Panc1 (cell line): ENCODE data around the gene MAPK4. TPM values are rescaled to one million over a fixed set of nuclear protein-coding genes. Genes with fewer than 3 reads are reported as not detected.

Experiments used
- ATAC-seq: fragments of 200-7000 bp; cut with Tn5 transposase; 2 replicates; pipeline ENCODE4 v1.9.1; 2020; ENCODE audit warnings: mild to moderate bottlenecking, moderate library complexity
- BruUV-seq: library from RNA; stranded (reverse); fragments of 400-500 nt; replicated peaks from 2 replicates; lab custom pipeline; 2021; lab: Mats Ljungman, UMichigan
- CTCF ChIA-PET: fragments of 300-600 bp; sonication (Branson Sonifier 250); formaldehyde crosslinking; loops from one replicate; lab custom pipeline; 2022; ENCODE audit warnings: antibody characterized with exemption; lab: Charles Lee
- POLR2A ChIA-PET: fragments of 300-600 bp; sonication (Branson Sonifier 250); formaldehyde crosslinking; loops from one replicate; lab custom pipeline; 2022; ENCODE audit warnings: antibody characterized with exemption; lab: Charles Lee
- DNase-seq: peaks from one replicate; pipeline ENCODE4 v3.0.0-alpha.2; 2010; ENCODE audit warnings: low read depth, low spot score
- H3K27ac ChIP-seq: 2 replicates; pipeline ENCODE4 v1.5.1; 2011; ENCODE audit warnings: mild to moderate bottlenecking, low read length, inconsistent platforms
- H3K27me3 ChIP-seq: fragments of 200-500 bp; sonication (Bioruptor generic); 2 replicates; pipeline ENCODE4 v1.6.0; 2014; ENCODE audit warnings: low read length, inconsistent platforms; ENCODE audit not compliant: control insufficient read depth, insufficient read depth
- H3K36me3 ChIP-seq: fragments of 200-500 bp; sonication (Bioruptor generic); 2 replicates; pipeline ENCODE4 v1.5.1; 2014; ENCODE audit warnings: inconsistent platforms, mild to moderate bottlenecking, low read length, moderate library complexity; ENCODE audit not compliant: control insufficient read depth, insufficient read depth
- H3K4me1 ChIP-seq: 2 replicates; pipeline ENCODE4 v1.5.1; 2011; ENCODE audit warnings: inconsistent platforms, mild to moderate bottlenecking, low read length, moderate library complexity; ENCODE audit not compliant: control insufficient read depth, insufficient read depth
- H3K4me3 ChIP-seq, 2 experiments: 2 replicates each; pipeline ENCODE4 v1.5.1; 2011 to 2012; ENCODE audit warnings: low read depth in 2 of 2, low read length in 2 of 2, mild to moderate bottlenecking in 2 of 2, inconsistent platforms in 1 of 2, moderate library complexity in 1 of 2
- H3K9me3 ChIP-seq: fragments of 200-500 bp; sonication (Bioruptor generic); 2 replicates; pipeline ENCODE4 v1.5.1; 2014; ENCODE audit warnings: low read depth, mild to moderate bottlenecking, inconsistent platforms, low read length, moderate library complexity; ENCODE audit not compliant: control insufficient read depth, insufficient read depth
- POLR2AphosphoS5 ChIP-seq: IDR thresholded peaks from 2 replicates; pipeline ENCODE4 v1.6.1; 2012; ENCODE audit warnings: mild to moderate bottlenecking, low read depth, low read length, moderate library complexity
- SIN3A ChIP-seq: IDR thresholded peaks from 2 replicates; pipeline ENCODE4 v1.6.1; 2012; ENCODE audit warnings: low read depth, mild to moderate bottlenecking, low read length, moderate library complexity, borderline replicate concordance; ENCODE audit not compliant: insufficient read depth
- TCF7L2 ChIP-seq: IDR thresholded peaks from 2 replicates; pipeline ENCODE4 v1.6.1; 2011; ENCODE audit warnings: mild to moderate bottlenecking, low read depth, low read length, inconsistent platforms
- in situ Hi-C: cut with HindIII; loops from 2 replicates; pipeline ENCODE4 v1.10.0; 2016; ENCODE audit warnings: low sequenced_read_pairs, low pct_unique_long_range_greater_than_20kb
- intact Hi-C: fragments of 100-400 bp; cut with micrococcal nuclease; formaldehyde crosslinking; loops from one replicate; pipeline ENCODE4 v1.10.0; 2022; ENCODE audit not compliant: unreplicated experiment
- total RNA-seq: library from RNA; stranded (reverse); gene quantifications from one replicate; pipeline ENCODE4 v1.2.1, GENCODE V29; 2021; ENCODE audit not compliant: unreplicated experiment
- TF ChIP-seq, protein P1 (sequence below), 2 experiments: IDR thresholded peaks; 2 replicates each; pipeline ENCODE4 v1.6.1; 2011 to 2012; ENCODE audit warnings: low read depth in 2 of 2, control low read depth in 1 of 2, low read length in 1 of 2, mild to moderate bottlenecking in 1 of 2, moderate library complexity in 1 of 2; ENCODE audit not compliant: insufficient read depth in 1 of 2
- TF ChIP-seq, protein P2 (sequence below): fragments of 450-650 bp; IDR thresholded peaks from 2 replicates; pipeline ENCODE4 v1.5.1; 2017; ENCODE audit warnings: mild to moderate bottlenecking

Gene MAPK4
- total RNA-seq, 1 experiment from 2014 or later, result not detected

DNA sequence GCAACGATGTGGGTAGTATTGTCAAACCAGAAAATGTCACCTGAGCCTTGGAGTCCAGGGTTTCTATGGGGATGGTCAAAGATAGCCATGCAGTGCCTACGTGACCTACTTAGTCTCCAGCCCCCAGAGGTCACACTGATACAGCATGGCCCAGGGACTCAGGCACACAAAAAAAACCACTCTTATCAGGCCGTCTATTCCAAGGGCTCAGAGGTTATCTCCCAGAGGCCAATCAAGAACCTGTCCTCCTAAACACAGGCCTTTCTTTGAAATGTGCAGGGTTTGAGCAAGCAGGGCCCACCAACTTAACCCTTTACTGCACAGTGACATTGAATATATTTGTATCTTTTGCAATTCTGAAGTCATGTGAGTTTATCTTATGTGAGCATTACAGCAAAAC, 177.2 kb downstream of the MAPK4 start:
- BruUV-seq, result no TSS peak
- Histone ChIP-seq H3K36me3 (no peaks in the 10 kb centered on the region), H3K4me3 (no peak overlapping the region), H3K4me1 (no peaks in the 10 kb centered on the region), H3K27me3 (no peaks in the 10 kb centered on the region), H3K27ac (no peak overlapping the region), H3K9me3 (no peaks in the 10 kb centered on the region)
- ChIA-PET CTCF (no interaction called here), POLR2A (no interaction called here)
- ATAC-seq (no peak), DNase-seq (no peak)
- in situ Hi-C loops (no loop called here), intact Hi-C loops (no loop called here)
- TF ChIP-seq TCF7L2, result no peak
- TF ChIP-seq POLR2AphosphoS5, result no peak
- TF ChIP-seq, protein P1, sequence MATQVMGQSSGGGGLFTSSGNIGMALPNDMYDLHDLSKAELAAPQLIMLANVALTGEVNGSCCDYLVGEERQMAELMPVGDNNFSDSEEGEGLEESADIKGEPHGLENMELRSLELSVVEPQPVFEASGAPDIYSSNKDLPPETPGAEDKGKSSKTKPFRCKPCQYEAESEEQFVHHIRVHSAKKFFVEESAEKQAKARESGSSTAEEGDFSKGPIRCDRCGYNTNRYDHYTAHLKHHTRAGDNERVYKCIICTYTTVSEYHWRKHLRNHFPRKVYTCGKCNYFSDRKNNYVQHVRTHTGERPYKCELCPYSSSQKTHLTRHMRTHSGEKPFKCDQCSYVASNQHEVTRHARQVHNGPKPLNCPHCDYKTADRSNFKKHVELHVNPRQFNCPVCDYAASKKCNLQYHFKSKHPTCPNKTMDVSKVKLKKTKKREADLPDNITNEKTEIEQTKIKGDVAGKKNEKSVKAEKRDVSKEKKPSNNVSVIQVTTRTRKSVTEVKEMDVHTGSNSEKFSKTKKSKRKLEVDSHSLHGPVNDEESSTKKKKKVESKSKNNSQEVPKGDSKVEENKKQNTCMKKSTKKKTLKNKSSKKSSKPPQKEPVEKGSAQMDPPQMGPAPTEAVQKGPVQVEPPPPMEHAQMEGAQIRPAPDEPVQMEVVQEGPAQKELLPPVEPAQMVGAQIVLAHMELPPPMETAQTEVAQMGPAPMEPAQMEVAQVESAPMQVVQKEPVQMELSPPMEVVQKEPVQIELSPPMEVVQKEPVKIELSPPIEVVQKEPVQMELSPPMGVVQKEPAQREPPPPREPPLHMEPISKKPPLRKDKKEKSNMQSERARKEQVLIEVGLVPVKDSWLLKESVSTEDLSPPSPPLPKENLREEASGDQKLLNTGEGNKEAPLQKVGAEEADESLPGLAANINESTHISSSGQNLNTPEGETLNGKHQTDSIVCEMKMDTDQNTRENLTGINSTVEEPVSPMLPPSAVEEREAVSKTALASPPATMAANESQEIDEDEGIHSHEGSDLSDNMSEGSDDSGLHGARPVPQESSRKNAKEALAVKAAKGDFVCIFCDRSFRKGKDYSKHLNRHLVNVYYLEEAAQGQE (IDR thresholded peaks at IDR 0.05; ENCODE audit: insufficient read depth in 1 of 2, low read depth in 2 of 2, low read length in 1 of 2), result no peak
- TF ChIP-seq, protein P2, sequence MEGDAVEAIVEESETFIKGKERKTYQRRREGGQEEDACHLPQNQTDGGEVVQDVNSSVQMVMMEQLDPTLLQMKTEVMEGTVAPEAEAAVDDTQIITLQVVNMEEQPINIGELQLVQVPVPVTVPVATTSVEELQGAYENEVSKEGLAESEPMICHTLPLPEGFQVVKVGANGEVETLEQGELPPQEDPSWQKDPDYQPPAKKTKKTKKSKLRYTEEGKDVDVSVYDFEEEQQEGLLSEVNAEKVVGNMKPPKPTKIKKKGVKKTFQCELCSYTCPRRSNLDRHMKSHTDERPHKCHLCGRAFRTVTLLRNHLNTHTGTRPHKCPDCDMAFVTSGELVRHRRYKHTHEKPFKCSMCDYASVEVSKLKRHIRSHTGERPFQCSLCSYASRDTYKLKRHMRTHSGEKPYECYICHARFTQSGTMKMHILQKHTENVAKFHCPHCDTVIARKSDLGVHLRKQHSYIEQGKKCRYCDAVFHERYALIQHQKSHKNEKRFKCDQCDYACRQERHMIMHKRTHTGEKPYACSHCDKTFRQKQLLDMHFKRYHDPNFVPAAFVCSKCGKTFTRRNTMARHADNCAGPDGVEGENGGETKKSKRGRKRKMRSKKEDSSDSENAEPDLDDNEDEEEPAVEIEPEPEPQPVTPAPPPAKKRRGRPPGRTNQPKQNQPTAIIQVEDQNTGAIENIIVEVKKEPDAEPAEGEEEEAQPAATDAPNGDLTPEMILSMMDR, result no peak
- TF ChIP-seq SIN3A, result no peak

DNA sequence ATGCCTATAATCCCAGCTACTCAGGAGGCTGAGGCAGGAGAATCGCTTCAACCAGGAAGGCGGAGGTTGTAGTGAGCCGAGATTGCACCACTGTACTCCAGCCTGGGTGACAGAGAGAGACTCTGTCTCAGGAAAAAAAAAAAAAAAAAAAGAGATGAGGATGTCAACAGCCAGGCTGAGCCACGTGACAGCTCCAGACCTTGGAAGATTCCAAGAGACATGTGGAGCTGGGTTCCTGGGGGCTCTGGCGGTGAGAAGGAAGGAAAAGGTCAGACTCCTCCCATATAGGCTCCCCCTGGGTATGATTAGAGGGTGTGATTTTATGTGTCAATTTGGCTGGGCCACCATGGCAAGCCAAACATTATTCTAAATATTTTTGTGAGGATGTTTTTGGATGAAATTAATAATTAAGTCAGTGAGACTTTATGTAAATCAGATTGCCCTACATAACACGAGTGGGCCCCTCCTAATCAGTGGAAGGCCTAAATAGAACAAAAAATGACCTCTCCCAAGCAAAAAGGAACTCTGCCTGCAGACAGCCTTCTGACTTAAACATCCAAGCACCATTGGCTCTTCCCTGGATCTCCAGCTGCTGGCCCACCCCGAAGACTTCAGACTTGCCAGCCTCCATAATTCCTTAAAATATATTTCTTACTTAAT, 178.3 kb downstream of the MAPK4 start:
- in situ Hi-C loops, result no loop called here
- ATAC-seq (no peak), DNase-seq (no peak)
- no peaks in the 10 kb centered on the region for H3K36me3 ChIP-seq
- no TSS peak for BruUV-seq
- no peaks in the 10 kb centered on the region for H3K9me3 ChIP-seq
- CTCF ChIA-PET, result no interaction called here
- no peak overlapping the region for H3K27ac ChIP-seq
- H3K27me3 ChIP-seq, result no peaks in the 10 kb centered on the region
- H3K4me3 ChIP-seq, result no peak overlapping the region
- H3K4me1 ChIP-seq, result no peaks in the 10 kb centered on the region
- POLR2A ChIA-PET, result no interaction called here
- TF ChIP-seq POLR2AphosphoS5 (no peak), SIN3A (no peak), TCF7L2 (no peak)
- TF ChIP-seq, protein P1 (IDR thresholded peaks at IDR 0.05; ENCODE audit: insufficient read depth in 1 of 2, low read depth in 2 of 2, low read length in 1 of 2), result no peak
- TF ChIP-seq, protein P2, result no peak
- intact Hi-C loops, result no loop called here
